ENCODE results near the gene CEP97.

The CEP97 gene

DNA sequence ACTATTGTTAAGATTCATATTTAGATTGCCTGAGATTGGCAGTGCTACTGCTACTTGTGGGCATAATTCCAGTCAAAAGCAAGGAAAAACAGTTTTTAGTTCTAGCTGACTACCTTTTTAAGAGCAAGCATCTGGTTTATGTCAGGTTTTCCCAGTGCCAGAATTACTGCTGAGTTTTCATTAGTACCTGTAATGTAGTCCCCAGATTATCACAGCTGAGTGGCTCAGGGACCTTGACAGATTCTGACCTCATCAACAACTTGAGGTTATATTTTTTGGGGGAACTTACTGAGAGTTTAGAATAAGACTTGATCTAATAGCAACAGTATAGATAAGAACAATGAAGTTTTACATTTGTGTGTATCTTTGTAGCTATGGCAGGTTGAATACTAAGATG is 85.6 kb downstream of the CEP97 start:
- no peak overlapping the region for H3K4me3 ChIP-seq (ENCODE audit: low read depth, low read length)
- no peak overlapping the region for H3K27ac ChIP-seq (ENCODE audit: extremely low read depth, low read depth, low read length)
- POLR2A ChIA-PET = no interaction called here
- H3K36me3 ChIP-seq (ENCODE audit: control insufficient read depth in 2 of 2, insufficient read depth in 1 of 2, low read length in 2 of 2) = peaks cover 0 to 3% of the 10 kb centered on the region in 2 experiments; a peak in 1 of 3 replicates
- no peaks in the 10 kb centered on the region for H3K9me3 ChIP-seq (ENCODE audit: control insufficient read depth, insufficient read depth, low read depth, low read length)
- no peak for TF ChIP-seq ZNF16 (tag by site-specific recombination; IDR thresholded peaks at IDR 0.05; ENCODE audit: low read depth)
- TF ChIP-seq ZNF561 (tag by site-specific recombination; IDR thresholded peaks at IDR 0.05; ENCODE audit: borderline replicate concordance) = no peak
- no peak for TF ChIP-seq SETDB1 (IDR thresholded peaks at IDR 0.05; ENCODE audit: insufficient read length, low read length)
- no peak for TF ChIP-seq ATF2 (tag by site-specific recombination; IDR thresholded peaks at IDR 0.05; ENCODE audit: low read depth)
- H3K4me1 ChIP-seq (ENCODE audit: control insufficient read depth, insufficient read depth, low read length) = no peaks in the 10 kb centered on the region
- CTCF ChIA-PET = interaction anchor here (0.8 to 8.9 kb wide), 5 partner anchors 12 to 727 kb away, joined by 3 to 127 read pairs (median 3); no protein-coding TSS in a partner anchor

GRCh38 chr3:101811875-101812274 is 87.5 kb downstream of the CEP97 start:
- Histone ChIP-seq H3K4me1 (ENCODE audit: control insufficient read depth, insufficient read depth, low read length) (no peaks in the 10 kb centered on the region), H3K4me3 (ENCODE audit: low read depth, low read length) (no peak overlapping the region), H3K36me3 (ENCODE audit: control insufficient read depth in 2 of 2, insufficient read depth in 1 of 2, low read length in 2 of 2) (peaks cover 0 to 2% of the 10 kb centered on the region in 2 experiments; a peak in 1 of 3 replicates), H3K9me3 (ENCODE audit: control insufficient read depth, insufficient read depth, low read depth, low read length) (no peaks in the 10 kb centered on the region), H3K27ac (ENCODE audit: extremely low read depth, low read depth, low read length) (no peak overlapping the region)
- TF ChIP-seq ZNF792 (tag by site-specific recombination; IDR thresholded peaks at IDR 0.05) (no peak), OVOL3 (tag by site-specific recombination; IDR thresholded peaks at IDR 0.05) (no peak), ZNF132 (tag by site-specific recombination; IDR thresholded peaks at IDR 0.05; ENCODE audit: borderline replicate concordance) (no peak), ZNF701 (tag by site-specific recombination; IDR thresholded peaks at IDR 0.05) (no peak), ZNF596 (tag by site-specific recombination; IDR thresholded peaks at IDR 0.05) (no peak), ZNF558 (tag by site-specific recombination; IDR thresholded peaks at IDR 0.05) (no peak), ZNF501 (tag by site-specific recombination; IDR thresholded peaks at IDR 0.05) (no peak), ZNF133 (tag by site-specific recombination; IDR thresholded peaks at IDR 0.05) (no peak), ZNF239 (tag by site-specific recombination; IDR thresholded peaks at IDR 0.05) (no peak), KLF8 (tag by site-specific recombination; IDR thresholded peaks at IDR 0.05) (no peak), ZNF837 (tag by site-specific recombination; IDR thresholded peaks at IDR 0.05) (no peak), ZNF174 (tag by site-specific recombination; IDR thresholded peaks at IDR 0.05) (no peak)
- TF ChIP-seq, protein P1, sequence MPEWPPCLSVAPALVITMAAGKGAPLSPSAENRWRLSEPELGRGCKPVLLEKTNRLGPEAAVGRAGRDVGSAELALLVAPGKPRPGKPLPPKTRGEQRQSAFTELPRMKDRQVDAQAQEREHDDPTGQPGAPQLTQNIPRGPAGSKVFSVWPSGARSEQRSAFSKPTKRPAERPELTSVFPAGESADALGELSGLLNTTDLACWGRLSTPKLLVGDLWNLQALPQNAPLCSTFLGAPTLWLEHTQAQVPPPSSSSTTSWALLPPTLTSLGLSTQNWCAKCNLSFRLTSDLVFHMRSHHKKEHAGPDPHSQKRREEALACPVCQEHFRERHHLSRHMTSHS (tag by site-specific recombination; IDR thresholded peaks at IDR 0.05) = no peak
- TF ChIP-seq, protein P2, sequence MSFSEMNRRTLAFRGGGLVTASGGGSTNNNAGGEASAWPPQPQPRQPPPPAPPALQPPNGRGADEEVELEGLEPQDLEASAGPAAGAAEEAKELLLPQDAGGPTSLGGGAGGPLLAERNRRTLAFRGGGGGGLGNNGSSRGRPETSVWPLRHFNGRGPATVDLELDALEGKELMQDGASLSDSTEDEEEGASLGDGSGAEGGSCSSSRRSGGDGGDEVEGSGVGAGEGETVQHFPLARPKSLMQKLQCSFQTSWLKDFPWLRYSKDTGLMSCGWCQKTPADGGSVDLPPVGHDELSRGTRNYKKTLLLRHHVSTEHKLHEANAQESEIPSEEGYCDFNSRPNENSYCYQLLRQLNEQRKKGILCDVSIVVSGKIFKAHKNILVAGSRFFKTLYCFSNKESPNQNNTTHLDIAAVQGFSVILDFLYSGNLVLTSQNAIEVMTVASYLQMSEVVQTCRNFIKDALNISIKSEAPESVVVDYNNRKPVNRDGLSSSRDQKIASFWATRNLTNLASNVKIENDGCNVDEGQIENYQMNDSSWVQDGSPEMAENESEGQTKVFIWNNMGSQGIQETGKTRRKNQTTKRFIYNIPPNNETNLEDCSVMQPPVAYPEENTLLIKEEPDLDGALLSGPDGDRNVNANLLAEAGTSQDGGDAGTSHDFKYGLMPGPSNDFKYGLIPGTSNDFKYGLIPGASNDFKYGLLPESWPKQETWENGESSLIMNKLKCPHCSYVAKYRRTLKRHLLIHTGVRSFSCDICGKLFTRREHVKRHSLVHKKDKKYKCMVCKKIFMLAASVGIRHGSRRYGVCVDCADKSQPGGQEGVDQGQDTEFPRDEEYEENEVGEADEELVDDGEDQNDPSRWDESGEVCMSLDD (tag by site-specific recombination; IDR thresholded peaks at IDR 0.05) = no peak
- POLR2A ChIA-PET = interaction anchor here (1.7 kb wide), 1 partner anchor 38 kb away, joined by 4 read pairs; the partner anchor contains the start of gene NFKBIZ
- CTCF ChIA-PET = interaction anchor here (1.5 to 8.9 kb wide), 4 partner anchors 10 to 417 kb away, joined by 3 to 127 read pairs (median 24); no protein-coding TSS in a partner anchor

Measured in HEK293 (cell line).